ENCODE data around the gene MSLN.

MSLN gene

GRCh38 chr16:805474-805873 is 44.9 kb downstream of the MSLN start:
- no peaks in the 10 kb centered on the region for H3K9me3 Mint-ChIP-seq
- H3K27me3 Mint-ChIP-seq: peaks cover 1% of the 10 kb centered on the region
- H3K4me1 Mint-ChIP-seq: peaks cover 16% of the 10 kb centered on the region
- H3K4me3 Mint-ChIP-seq: no peak overlapping the region
- no peak overlapping the region for H3K27ac Mint-ChIP-seq
- no peaks in the 10 kb centered on the region for H3K36me3 Mint-ChIP-seq

GRCh38 chr16:807347-808084 is 47.0 kb downstream of the MSLN start:
- Mint-ChIP-seq H3K4me1 (peaks cover 16% of the 10 kb centered on the region), H3K36me3 (no peaks in the 10 kb centered on the region), H3K27ac (peak overlapping the region; percentile 95), H3K27me3 (no peaks in the 10 kb centered on the region), H3K9me3 (no peaks in the 10 kb centered on the region), H3K4me3 (peak overlapping the region; percentile 97)

DNA sequence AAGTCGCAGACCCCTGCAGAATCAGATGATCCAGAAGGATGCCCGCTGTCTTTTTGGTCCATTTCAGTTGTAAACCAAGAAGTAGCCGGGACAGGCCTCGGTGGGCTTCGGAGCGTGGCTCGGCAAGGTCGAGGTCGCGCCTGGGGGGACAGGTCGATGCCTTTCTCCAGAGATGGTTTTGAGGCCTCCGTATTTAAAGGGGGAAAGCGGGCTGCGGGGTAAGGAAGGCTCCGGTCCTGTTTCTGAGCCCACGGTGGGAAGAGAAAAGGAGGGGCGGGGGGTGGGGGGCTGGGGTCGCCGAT is 47.5 kb downstream of the MSLN start:
- Mint-ChIP-seq H3K27me3 (peaks cover 4% of the 10 kb centered on the region), H3K27ac (peak overlapping the region; percentile 95), H3K4me3 (peak overlapping the region; percentile 97), H3K9me3 (no peaks in the 10 kb centered on the region), H3K36me3 (no peaks in the 10 kb centered on the region), H3K4me1 (peaks cover 19% of the 10 kb centered on the region)

DNA sequence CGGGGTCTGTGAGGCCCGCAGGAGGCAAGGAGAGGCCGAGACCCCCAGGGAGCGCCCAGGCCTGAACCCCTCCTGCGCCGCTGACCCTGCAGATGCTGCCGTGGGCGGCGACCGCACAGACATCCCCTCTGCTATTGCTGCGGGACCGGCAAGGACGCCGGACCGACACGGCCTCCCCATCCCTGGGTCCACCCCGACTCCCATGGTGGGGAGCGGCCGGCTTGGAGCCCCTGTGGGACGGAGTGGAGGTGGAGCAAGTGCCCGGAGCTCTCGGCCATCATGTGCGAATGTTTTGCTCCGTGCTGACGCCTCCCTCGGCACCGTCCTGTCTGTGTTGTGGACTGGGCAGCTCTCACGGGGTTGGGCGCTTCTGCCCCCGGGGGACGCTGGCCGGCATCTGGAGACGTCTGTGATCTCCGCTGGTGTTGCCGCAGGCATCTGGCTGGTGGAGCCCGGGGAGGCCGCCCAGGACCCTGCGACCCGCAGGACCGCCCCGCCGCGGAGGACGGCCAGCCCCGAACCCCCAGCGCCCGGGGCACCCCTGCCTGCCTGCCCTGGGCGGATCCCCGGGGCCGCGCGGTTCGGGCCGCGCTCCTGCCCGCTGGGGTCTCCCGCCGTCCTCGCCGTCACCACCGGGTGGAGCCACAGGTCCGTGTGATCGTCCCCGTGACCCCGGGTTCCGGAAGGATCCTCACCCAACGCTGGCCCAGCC is 52.8 kb downstream of the MSLN start:
- no peaks in the 10 kb centered on the region for H3K36me3 Mint-ChIP-seq
- H3K4me1 Mint-ChIP-seq: peaks cover 16% of the 10 kb centered on the region
- H3K9me3 Mint-ChIP-seq: no peaks in the 10 kb centered on the region
- peaks cover 9% of the 10 kb centered on the region for H3K27me3 Mint-ChIP-seq
- H3K4me3 Mint-ChIP-seq: peak overlapping the region; percentile 20
- H3K27ac Mint-ChIP-seq: no peak overlapping the region

DNA sequence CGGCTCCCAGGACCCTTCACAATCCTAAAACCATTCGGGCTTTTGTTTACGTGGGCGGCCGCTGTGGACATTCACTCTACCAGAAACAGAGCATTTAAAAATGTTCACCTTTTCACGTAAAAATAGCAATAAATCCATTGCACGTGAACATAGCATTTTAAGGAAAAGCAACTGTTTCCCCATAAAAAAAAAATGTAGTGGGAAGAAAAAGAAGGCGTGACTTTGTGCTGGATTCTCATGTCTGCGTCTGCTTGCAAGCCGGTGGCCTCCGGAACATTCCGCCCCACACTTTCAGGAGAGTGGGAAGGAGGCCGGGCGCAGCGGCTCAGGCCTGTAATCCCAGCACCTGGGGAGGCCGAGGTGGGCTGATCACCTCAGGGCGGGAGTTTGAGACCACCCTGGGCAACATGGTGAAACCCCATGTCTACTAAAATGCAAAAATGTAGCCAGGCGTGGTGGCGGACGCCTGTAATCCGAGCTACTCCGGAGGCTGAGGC is 53.4 kb downstream of the MSLN start:
- Mint-ChIP-seq H3K4me1 (peaks cover 10% of the 10 kb centered on the region), H3K9me3 (no peaks in the 10 kb centered on the region), H3K27me3 (peaks cover 9% of the 10 kb centered on the region), H3K36me3 (no peaks in the 10 kb centered on the region), H3K4me3 (no peak overlapping the region), H3K27ac (no peak overlapping the region)

DNA sequence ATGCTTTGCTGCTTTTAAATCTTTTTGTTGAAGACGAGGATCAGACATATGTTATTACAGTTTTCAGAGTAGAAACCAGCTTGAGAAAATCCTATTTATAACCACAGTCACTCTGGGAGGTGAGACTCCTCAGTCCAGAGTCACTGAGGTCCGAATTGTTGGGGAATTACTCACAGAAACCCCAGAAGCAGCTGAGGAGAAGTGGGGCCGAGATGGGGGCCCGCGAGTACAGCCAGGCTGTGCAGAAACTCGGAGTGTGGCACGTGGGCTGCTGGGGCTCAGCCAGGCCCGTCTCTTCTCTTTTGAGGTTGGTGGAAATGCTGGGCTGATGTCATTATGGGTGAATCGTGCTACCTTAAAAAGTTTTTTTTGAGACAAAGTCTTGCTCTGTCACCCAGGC is 54.4 kb downstream of the MSLN start:
- H3K4me3 Mint-ChIP-seq: no peak overlapping the region

GRCh38 chr16:815861-816260 is 55.3 kb downstream of the MSLN start:
- Mint-ChIP-seq H3K27ac (no peak overlapping the region), H3K9me3 (no peaks in the 10 kb centered on the region), H3K27me3 (peaks cover 10% of the 10 kb centered on the region), H3K4me3 (no peak overlapping the region), H3K4me1 (peaks cover 15% of the 10 kb centered on the region), H3K36me3 (no peaks in the 10 kb centered on the region)

More for the DNA sequence above, 54.4 kb downstream of the MSLN start:
- Mint-ChIP-seq H3K27me3 (peaks cover 9% of the 10 kb centered on the region), H3K27ac (no peak overlapping the region), H3K36me3 (no peaks in the 10 kb centered on the region), H3K9me3 (no peaks in the 10 kb centered on the region), H3K4me1 (peaks cover 13% of the 10 kb centered on the region)

GRCh38 chr16:817001-817906 is 56.7 kb downstream of the MSLN start:
- Mint-ChIP-seq H3K27ac (no peak overlapping the region), H3K27me3 (peaks cover 15% of the 10 kb centered on the region), H3K4me1 (peaks cover 15% of the 10 kb centered on the region), H3K4me3 (no peak overlapping the region), H3K9me3 (no peaks in the 10 kb centered on the region), H3K36me3 (no peaks in the 10 kb centered on the region)

DNA sequence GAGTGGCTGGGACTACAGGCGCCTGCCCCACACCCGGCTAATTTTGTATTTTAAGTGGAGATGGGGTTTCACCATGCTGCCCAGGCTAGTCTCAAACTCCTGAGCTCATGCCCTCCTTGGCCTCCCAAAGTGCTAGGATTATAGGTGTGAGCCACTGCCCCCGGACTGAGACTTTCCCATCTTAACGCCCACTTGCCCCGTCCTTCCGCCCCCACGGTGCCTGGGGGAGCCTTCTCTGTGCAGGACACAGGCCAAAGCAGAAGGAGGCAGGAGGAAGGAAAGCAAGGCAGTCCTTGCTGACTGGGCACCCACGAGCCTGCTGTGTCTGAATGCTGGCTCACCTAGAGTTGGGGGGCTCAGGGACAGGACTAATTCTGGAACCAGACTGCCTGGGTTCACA is 57.6 kb downstream of the MSLN start:
- H3K27me3 Mint-ChIP-seq: peaks cover 11% of the 10 kb centered on the region
- H3K4me1 Mint-ChIP-seq: peaks cover 12% of the 10 kb centered on the region
- H3K9me3 Mint-ChIP-seq: no peaks in the 10 kb centered on the region
- H3K27ac Mint-ChIP-seq: no peak overlapping the region
- no peaks in the 10 kb centered on the region for H3K36me3 Mint-ChIP-seq
- no peak overlapping the region for H3K4me3 Mint-ChIP-seq

All from activated naive CD4-positive, alpha-beta T cell treated with anti-CD3 and anti-CD28 coated beads, Interleukin-2, amount 50 U/mL, for 24 hours (primary cell).